ENCODE results near the gene SMIM29.

SMIM29 gene

DNA sequence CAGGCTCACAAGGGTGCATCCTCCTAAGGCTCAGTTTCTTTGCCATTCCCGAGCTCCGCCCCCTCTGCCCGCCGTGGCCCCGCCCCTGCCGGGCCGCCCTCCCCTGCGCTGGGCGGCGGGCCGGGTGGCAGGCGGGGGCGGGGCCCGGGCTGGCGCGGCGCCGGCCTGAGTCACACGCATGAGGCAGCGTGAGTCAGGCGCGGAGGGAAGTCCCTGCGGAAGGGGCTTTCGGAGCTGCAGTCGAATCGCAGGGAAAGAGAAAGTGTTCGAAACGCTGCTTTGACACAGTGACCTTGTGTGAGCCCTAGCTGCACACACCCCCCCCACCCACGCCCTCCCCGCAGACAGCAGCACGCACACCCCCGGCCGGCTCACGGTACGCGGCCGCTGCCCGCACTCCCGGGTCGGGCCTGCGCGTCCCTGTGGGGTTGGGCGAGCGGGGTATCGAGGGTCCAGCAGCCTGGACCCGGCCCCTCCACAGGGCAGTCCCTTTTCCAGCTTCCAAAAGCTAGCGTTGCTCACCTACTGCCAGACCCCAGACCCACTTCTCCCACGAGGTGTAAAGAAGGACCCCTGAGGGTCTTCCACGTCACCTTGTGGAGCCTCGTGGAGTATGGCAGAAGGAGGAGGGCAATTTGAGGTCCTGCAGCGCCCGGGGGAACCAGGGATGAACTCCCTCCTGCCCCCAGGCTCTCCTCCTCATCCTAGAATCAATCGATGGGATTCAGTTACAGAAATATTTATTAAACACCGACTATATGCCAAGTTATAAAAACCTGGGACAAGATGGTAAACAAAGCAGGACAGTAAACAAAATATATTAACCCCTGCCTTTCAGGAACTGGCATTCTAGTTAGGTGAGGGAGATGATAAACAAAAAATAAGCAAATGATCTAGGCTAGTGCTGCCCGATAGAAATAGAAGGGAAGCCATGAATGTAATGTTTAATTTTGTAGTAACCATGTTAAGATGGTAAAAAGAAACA is 24.6 kb downstream of the SMIM29 start:
- FAIRE-seq = no peak

GRCh38 chr6:34223381-34223955 is 25.3 kb downstream of the SMIM29 start:
- no peak for FAIRE-seq

DNA sequence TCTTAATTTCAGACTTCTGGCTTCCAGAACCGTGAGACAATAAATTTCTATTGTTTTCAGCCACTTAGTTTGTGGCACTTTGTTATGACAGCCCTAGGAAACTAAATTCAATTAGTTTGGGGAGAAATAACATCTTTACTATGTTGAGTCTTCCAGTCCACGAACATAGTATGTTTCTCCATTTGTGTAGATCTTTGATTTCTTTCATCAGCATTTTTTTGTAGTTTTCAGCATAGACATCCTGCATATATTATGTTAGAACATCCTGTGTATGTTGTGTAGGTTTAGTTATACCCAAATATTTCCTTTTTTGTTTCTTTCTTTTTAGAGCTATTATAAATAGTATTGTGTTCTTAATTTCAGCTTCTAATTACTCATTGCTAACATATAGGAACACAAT is 30.1 kb downstream of the SMIM29 start:
- FAIRE-seq = no peak

DNA sequence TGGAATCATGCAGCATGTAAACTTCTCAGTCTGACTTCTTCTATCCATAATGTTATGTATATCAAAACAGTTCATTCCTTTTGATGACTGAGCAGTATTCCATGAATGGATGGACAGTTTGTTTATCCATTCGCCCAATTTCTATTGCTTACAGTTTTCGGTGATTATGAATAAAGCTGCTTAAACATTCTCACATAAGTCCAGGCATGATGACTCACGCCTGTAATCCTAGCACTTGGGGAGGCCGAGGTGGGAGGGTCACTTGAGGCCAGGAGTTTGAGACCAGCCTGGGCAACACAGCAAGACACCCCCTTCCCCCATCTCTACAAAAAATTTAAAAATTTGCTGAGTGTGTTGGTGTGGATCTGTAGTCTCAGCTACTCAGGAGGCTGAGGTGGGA is 35.0 kb downstream of the SMIM29 start:
- FAIRE-seq = no peak

GRCh38 chr6:34207695-34208443 is 40.9 kb downstream of the SMIM29 start:
- FAIRE-seq = no peak

DNA sequence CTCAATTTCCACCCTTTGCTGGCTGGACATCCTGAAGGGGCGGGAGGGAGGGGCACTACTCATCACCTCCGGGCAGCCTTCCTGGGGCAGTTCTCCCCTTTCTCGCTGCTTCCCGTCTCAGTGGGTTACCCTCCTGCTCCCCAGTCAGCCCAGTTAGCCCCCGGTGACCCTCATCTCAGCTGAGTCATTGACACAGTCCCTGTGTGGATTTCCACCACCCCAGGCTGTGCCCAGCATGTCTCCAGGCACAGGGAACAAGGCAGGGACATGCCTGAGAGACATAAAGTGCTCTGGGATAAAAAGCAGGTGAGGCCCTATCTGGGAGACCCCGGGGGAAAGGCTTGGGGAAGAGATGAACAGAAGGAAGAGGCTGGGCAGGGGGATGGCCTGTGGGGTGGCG is 42.1 kb downstream of the SMIM29 start:
- FAIRE-seq = no peak

GRCh38 chr6:34205916-34206315 is 42.9 kb downstream of the SMIM29 start:
- no peak for FAIRE-seq

- FAIRE-seq = no peak
Observed at GRCh38 chr6:34205466-34205865, 43.3 kb downstream of the SMIM29 start.

DNA sequence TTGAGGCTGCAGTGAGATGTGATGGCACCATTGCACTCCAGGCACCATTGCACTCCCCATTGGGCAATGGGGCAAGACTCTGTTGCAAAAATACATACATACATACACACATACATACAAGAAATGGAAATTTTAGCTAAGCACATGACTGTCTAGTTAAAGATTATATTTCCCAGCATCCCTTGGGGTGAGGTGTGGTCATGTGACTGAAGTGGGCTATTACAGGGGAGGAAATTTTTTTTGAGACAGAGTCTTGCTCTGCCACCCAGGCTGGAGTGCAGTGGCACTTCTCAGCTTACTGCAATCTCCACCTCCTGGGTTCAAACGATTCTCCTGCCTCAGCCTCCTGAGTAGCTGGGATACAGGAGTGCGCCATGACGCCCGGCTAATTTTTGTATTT is 44.1 kb downstream of the SMIM29 start:
- no peak for FAIRE-seq

- no peak for FAIRE-seq
Observed at GRCh38 chr6:34202329-34203201, 46.2 kb downstream of the SMIM29 start.

GRCh38 chr6:34201455-34202107 is 47.2 kb downstream of the SMIM29 start:
- no peak for FAIRE-seq

DNA sequence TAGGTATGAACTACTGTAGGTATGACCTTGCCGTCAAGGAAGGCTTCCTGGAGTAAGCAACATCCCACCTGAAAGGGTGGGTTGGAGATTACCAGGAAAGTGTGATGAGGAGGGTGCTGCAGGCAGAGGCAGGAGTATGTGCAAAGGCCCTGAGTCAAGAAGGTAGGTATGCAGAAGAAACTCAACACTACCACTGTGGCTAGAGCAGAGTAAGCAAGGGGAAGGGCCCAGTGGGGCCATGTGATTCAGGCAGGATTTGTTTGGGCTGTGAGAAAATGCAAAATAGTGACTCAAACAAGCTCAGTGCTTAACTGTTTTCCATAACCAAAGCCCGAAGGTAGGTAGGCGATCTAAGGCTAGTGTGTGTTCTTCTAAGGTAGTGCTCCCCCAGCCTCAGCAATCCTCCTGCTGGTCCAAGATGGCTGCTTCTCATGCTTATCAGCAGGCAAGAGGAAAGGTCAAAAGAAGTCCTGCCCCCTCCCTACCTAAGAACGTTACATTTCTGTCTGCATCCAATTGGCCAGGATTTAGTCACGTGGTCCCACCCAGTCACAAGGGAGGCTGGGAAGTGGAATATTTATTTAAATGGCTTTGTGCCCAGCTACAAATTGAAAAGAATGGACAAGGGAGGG is 48.4 kb downstream of the SMIM29 start:
- no peak for FAIRE-seq

GRCh38 chr6:34196833-34197195 is 52.0 kb downstream of the SMIM29 start:
- FAIRE-seq = no peak
